Measurements from ENCODE around the gene ARHGAP27. TPM values are rescaled to one million over a fixed set of nuclear protein-coding genes. Genes with fewer than 3 reads are reported as not detected.
A peak's percentile ranks its signal among the peaks of the same experiment; 100 is the strongest.

ARHGAP27 gene
- total RNA-seq, 4 donors from 2014 or later, result 11.2 to 15.0 (median 12.9) TPM

- no peak overlapping the region for H3K4me3 ChIP-seq
- 9% methylated on average over 13 of the region's 13 CpGs for WGBS
- intact Hi-C loops (cut with DNase I), result loop anchor here (1.0 to 5.0 kb wide), 3 partner anchors 108 to 248 kb away; partner anchors contain the start of gene ACBD4
- H3K4me1 ChIP-seq, result peaks cover 0 to 8% (median 7%) of the 10 kb centered on the region in 4 donors
- H3K36me3 ChIP-seq, result no peaks in the 10 kb centered on the region
- peak; percentile 97 for DNase-seq (ENCODE audit: extremely low spot score)
- no peak overlapping the region for H3K27ac ChIP-seq (replicated peaks in 1 of 4)
- H3K27me3 ChIP-seq, result peaks cover 0 to 25% (median 0%) of the 10 kb centered on the region in 4 donors
- TF ChIP-seq EP300 (IDR thresholded peaks at IDR 0.05) (no peak), CTCF (IDR thresholded peaks at IDR 0.05) (peak in 2 of 3 experiments; percentile 98 to 99), POLR2AphosphoS5 (IDR thresholded peaks at IDR 0.05) (peak in 1 of 2 donors; percentile 74), POLR2A (IDR thresholded peaks at IDR 0.05; ENCODE audit: low read depth) (no peak)
- H3K9me3 ChIP-seq, result no peaks in the 10 kb centered on the region
Measured at GRCh38 chr17:45385331-45385997, 47.2 kb downstream of the ARHGAP27 start.

GRCh38 chr17:45384789-45385262 lies 47.8 kb downstream of the ARHGAP27 start:
- Histone ChIP-seq H3K27me3 (peaks cover 0 to 19% (median 0%) of the 10 kb centered on the region in 4 donors), H3K9me3 (no peaks in the 10 kb centered on the region), H3K4me3 (no peak overlapping the region), H3K27ac (replicated peaks in 1 of 4) (no peak overlapping the region), H3K36me3 (no peaks in the 10 kb centered on the region), H3K4me1 (peaks cover 0 to 8% (median 7%) of the 10 kb centered on the region in 4 donors)
- intact Hi-C loops (cut with DNase I), result loop anchor here (1.0 to 5.0 kb wide), 3 partner anchors 108 to 248 kb away; partner anchors contain the start of gene ACBD4
- no peak for DNase-seq (ENCODE audit: extremely low spot score)
- 85% methylated on average over 16 of the region's 20 CpGs for WGBS
- no peak for TF ChIP-seq EP300 (IDR thresholded peaks at IDR 0.05)
- no peak for TF ChIP-seq POLR2AphosphoS5 (IDR thresholded peaks at IDR 0.05)
- TF ChIP-seq POLR2A (IDR thresholded peaks at IDR 0.05; ENCODE audit: low read depth), result no peak
- TF ChIP-seq CTCF (IDR thresholded peaks at IDR 0.05), result no peak

- 64% methylated on average over 7 of the region's 7 CpGs for whole genome bisulfite sequencing
- H3K27me3 ChIP-seq, result peaks cover 0 to 13% (median 0%) of the 10 kb centered on the region in 4 donors
- H3K27ac ChIP-seq (replicated peaks in 1 of 4), result no peak overlapping the region
- no peak for DNase-seq (ENCODE audit: extremely low spot score)
- H3K4me3 ChIP-seq, result no peak overlapping the region
- H3K9me3 ChIP-seq, result no peaks in the 10 kb centered on the region
- peaks cover 0 to 8% (median 7%) of the 10 kb centered on the region in 4 donors for H3K4me1 ChIP-seq
- TF ChIP-seq CTCF (IDR thresholded peaks at IDR 0.05) (no peak), POLR2A (IDR thresholded peaks at IDR 0.05; ENCODE audit: low read depth) (no peak), EP300 (IDR thresholded peaks at IDR 0.05) (no peak), POLR2AphosphoS5 (IDR thresholded peaks at IDR 0.05) (no peak)
- intact Hi-C loops (cut with DNase I), result loop anchor here (2.0 kb wide), 1 partner anchor 165 kb away; no protein-coding TSS in a partner anchor
- no peaks in the 10 kb centered on the region for H3K36me3 ChIP-seq
Measured at GRCh38 chr17:45384047-45384788, 48.5 kb downstream of the ARHGAP27 start.

- TF ChIP-seq EP300 (IDR thresholded peaks at IDR 0.05) (no peak), POLR2AphosphoS5 (IDR thresholded peaks at IDR 0.05) (no peak), CTCF (IDR thresholded peaks at IDR 0.05) (no peak), POLR2A (IDR thresholded peaks at IDR 0.05; ENCODE audit: low read depth) (no peak)
- no peak overlapping the region for H3K27ac ChIP-seq (replicated peaks in 1 of 4)
- H3K9me3 ChIP-seq, result no peaks in the 10 kb centered on the region
- H3K4me3 ChIP-seq, result no peak overlapping the region
- no peaks in the 10 kb centered on the region for H3K36me3 ChIP-seq
- DNase-seq (ENCODE audit: extremely low spot score), result no peak
- H3K27me3 ChIP-seq, result peaks cover 0 to 2% (median 0%) of the 10 kb centered on the region in 4 donors
- H3K4me1 ChIP-seq, result peaks cover 0 to 8% (median 7%) of the 10 kb centered on the region in 4 donors
- 48% methylated on average over 1 of the region's 1 CpG for WGBS
- intact Hi-C loops (cut with DNase I), result no loop called here
Measured at GRCh38 chr17:45383003-45383402, 49.7 kb downstream of the ARHGAP27 start.

Data from esophagus muscularis mucosa (tissue), 4 donors.